Posterior cingulate gyrus (tissue), 11 donors: ENCODE results near the gene NOS1AP.
A peak's percentile ranks its signal among the peaks of the same experiment; 100 is the strongest.
"Not testable (repeated sequence)": the region's sequence is repeated elsewhere in the genome, so short reads cannot be mapped to it uniquely, and the experiment has no call there.

Experiments
- DNase-seq, 10 donors: peaks; one replicate each; pipeline versions ENCODE4 v3.0.0 to v3.0.0-alpha.2; 2020 to 2021; ENCODE audit warnings: mixed read lengths in 3 of 10
- intact Hi-C: fragments of 100-400 bp; cut with DNase I; formaldehyde crosslinking; loops from one replicate; pipeline ENCODE4 v1.15.1; 2023

Gene NOS1AP

GRCh38 chr1:162316187-162316586, 246.7 kb downstream of the NOS1AP start:
- intact Hi-C loops = no loop called here
- DNase-seq = no peak

- no peak for DNase-seq
- intact Hi-C loops = no loop called here
Measured at GRCh38 chr1:162317621-162318020, 248.1 kb downstream of the NOS1AP start.

GRCh38 chr1:162319493-162320175, 250.1 kb downstream of the NOS1AP start:
- peak in 8 of 10 donors; percentile 29 to 92 (median 64) for DNase-seq
- intact Hi-C loops = no loop called here

DNA sequence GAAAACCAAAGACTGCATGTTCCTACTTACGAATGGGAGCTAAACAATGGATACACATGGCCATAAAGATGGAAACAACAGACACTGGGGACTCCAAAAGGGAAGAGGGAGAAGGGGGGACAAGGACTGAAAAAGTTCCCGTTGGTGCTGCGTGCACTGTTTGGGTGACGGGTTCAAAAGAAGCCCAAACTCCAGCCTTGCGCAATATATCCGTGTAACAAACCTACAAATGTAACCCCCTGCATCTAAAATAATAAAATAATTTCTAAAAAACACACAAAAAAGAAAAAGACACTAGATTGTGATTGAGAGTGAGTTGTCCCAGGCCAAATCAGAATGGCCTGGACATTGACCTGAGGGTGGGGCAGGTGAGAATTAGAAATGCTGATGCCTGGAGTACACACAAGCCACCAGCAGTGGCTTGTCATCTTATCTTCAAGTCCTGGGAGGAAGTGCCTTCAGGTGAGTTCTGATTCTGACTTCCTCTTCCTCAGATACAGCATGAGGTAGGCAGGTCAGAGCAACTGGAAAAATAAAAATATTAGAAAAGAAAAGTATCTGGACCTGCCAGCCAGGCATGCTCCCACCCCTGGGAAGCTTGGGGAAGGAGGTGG, 252.4 kb downstream of the NOS1AP start:
- intact Hi-C loops = no loop called here
- DNase-seq = no peak

- intact Hi-C loops = no loop called here
- DNase-seq = peak in 2 of 10 donors; percentile 82 to 86
Measured at GRCh38 chr1:162323023-162323422, 253.5 kb downstream of the NOS1AP start.

- intact Hi-C loops = no loop called here
- no peak for DNase-seq
Measured at GRCh38 chr1:162324396-162324795, 254.9 kb downstream of the NOS1AP start.

GRCh38 chr1:162326559-162326958, 257.1 kb downstream of the NOS1AP start:
- no peak for DNase-seq
- intact Hi-C loops = no loop called here

DNA sequence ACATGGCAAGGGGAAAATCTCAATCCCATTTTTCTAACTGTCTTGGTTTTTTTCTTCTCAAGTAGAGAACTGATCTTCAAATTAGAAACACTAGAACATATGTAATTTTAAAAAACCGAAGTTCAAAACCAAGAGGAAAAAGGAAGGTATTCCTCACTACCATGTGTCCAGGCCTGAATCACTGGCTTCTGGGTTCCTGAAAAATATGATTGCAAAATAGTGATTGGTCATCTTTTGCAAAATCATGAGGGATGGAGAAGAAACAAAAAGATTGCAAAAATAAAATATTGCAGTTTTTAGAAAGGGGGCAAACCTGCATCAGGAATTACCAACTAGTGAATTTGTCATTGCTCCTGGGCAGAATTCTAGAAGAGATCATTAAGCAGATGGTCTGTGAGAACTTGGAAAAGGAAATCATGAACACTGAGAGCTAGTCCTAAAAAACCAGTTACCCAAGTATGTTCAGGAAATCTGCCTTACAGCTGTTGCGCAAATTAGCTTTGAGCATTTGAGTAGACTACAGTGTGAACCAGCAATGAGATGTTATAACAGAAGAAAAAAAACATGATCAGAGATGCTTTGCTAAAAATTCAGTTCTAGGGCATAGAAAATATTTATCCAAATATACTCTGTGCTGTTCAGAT, 257.8 kb downstream of the NOS1AP start:
- intact Hi-C loops = no loop called here

GRCh38 chr1:162327788-162328165, 258.3 kb downstream of the NOS1AP start:
- no peak for DNase-seq
- intact Hi-C loops = no loop called here

More for the DNA sequence above, 257.8 kb downstream of the NOS1AP start:
- no peak for DNase-seq

DNA sequence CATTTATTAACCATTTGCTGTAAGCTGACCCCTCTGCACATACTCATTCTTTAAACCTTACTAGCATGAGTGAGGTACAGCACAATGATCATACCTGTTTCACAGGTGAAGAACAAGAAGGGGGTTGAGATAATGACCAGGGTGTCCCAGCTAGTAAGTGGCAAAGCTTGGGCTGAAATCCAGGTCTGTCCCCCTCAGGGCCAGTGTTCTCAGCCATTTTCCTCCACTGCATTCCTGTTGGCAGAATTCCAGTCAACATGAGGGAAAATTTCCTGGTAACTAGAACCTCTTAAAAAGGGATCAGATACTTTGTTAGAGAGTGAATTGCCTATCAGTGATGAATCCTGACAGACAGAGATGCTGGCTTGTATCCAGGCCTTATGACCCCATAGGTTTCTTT, 259.0 kb downstream of the NOS1AP start:
- intact Hi-C loops = no loop called here
- no peak for DNase-seq

- DNase-seq = no peak
- intact Hi-C loops = no loop called here
Measured at GRCh38 chr1:162329826-162330225, 260.3 kb downstream of the NOS1AP start.

DNA sequence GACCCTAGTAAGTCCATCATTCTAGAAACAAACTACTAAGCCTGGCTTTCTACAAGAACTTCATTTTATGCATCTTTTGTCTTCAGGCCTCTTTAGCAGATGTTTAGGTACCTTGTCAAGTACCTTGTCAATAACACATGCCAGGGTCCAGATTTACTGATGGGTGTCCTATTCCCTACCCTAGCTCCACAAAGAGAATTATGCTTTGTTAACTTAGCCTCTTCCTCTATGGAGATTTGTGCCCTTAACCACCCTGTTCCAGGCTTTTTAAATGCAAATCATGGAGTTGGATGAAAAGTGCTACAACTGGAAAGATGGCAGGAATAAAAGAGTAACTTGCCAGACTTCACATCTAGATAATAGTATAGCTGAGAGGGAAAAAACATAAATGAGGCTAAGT, 264.5 kb downstream of the NOS1AP start:
- intact Hi-C loops = no loop called here
- DNase-seq = no peak

GRCh38 chr1:162335126-162335525, 265.6 kb downstream of the NOS1AP start:
- DNase-seq = peak in 5 of 10 donors; percentile 31 to 85 (median 35)
- intact Hi-C loops = no loop called here

- intact Hi-C loops = no loop called here
Measured at GRCh38 chr1:162336621-162337285, 267.3 kb downstream of the NOS1AP start.

DNA sequence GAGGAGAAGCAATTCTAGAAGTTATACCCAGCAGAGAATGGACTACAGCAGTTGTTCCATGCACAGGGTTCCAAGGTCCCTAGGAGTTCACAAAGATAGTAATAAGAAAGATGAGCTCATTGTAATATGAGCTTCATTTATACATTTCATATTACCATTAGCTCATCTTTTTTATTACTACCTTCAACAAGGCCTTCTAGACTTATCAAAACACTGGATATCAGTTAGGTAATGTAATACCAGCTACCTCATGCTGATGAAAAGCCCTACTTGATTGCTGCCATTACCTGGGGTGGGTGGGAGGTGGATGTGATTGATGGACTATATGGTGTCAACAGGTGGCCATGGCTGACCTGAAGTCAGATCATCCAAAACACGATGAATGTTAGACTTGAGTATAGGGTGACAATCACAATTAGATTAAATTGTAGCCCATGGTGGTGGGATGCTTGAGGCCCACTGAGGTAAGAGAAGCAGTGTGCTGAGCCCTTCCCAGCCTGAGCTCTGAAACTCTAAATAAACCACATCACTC, 273.0 kb downstream of the NOS1AP start:
- no peak for DNase-seq
- intact Hi-C loops = no loop called here

More at GRCh38 chr1:162336621-162337285, 267.3 kb downstream of the NOS1AP start:
- DNase-seq = no peak

DNA sequence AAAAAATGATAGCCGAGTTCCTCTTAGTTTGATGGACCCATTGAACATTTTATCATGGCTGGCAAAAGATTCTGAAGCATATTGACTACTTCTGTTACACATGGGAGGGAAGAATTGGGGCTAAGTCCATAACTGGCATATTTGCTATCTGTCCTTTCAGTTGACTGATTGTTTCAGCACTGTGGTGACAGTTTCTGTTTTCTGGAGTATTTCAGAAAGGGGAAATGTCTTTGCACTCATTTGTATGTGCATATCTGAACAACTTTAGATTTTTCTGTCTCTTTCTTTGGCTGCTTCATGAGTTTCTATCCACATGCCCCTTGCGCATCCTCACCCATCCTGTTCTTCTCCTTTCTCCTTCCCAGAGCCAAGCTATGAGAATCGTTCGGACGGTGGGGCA, 274.0 kb downstream of the NOS1AP start:
- intact Hi-C loops = no loop called here
- DNase-seq = no peak

- DNase-seq = no peak
- intact Hi-C loops = no loop called here
Measured at GRCh38 chr1:162347281-162347680, 277.8 kb downstream of the NOS1AP start.

DNA sequence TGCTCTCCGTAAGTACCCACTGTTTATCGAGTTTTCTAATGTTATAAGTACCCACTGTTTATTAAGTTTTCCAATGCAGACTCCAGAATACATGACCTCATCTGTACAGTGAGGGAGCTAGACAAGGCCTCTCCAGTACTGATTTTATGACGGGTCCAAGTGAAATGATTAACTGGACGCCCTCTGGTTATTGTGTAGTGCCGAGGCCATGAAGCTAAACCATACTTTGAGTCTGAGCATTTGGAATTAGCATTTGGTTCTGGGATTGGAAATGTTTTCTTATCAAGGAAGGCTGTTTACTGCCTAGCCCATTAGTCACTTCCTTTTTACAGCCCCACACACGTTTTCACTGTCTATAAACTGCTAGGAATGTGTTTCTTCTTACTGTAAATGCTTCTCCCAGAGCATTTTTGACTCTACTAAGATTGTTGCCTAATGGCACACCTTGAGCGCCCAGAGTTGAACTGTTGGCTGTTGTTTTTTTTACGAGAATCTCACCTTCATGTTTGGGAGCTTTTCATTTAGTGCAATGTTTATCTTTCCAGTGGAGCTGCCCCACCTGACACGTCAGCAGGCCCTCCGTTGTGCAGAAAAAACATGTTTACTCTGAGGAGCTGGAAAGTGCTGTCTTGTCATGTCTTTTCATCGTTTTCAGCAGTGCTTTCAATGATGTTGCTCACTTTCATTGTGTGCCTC, 280.3 kb downstream of the NOS1AP start:
- no peak for DNase-seq
- intact Hi-C loops = no loop called here

GRCh38 chr1:162351246-162351842, 281.9 kb downstream of the NOS1AP start:
- intact Hi-C loops = no loop called here
- no peak for DNase-seq

DNA sequence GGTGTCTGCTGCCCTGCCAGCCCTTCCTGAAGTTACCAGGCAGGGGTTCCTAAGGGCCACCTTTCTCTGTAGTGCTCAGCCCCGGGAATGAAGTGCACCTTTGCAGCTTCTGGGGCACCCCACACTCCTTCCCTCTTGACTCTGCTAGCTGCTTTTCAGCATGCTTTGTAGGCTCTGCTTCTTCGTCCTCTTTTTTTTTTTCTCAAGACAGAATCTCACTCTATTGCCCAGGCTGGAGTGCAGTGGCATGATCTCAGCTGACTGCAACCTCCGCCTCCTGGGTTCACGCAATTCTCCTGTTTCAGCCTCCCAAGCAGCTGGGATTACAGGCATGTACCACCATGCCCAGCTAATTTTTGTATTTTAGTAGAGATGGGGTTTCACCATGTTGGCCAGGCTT, 282.4 kb downstream of the NOS1AP start:
- intact Hi-C loops = not testable (repeated sequence)

More for the DNA sequence above, 282.4 kb downstream of the NOS1AP start:
- DNase-seq = not testable (repeated sequence)
